ENCODE results near the gene ITPR3. TPM values are rescaled to one million over a fixed set of nuclear protein-coding genes. Genes with fewer than 3 reads are reported as not detected.

ITPR3 gene
- total and polyA plus RNA-seq, 7 donors = 7.7 to 75.3 (median 10.2) TPM

GRCh38 chr6:33673851-33674250 lies 52.7 kb downstream of the ITPR3 start:
- Histone ChIP-seq H3K27ac (no peak overlapping the region), H3K36me3 (peaks cover 0 to 8% (median 0%) of the 10 kb centered on the region in 4 donors), H3K27me3 (peaks cover 0 to 5% (median 0%) of the 10 kb centered on the region in 3 donors), H3K4me1 (peaks cover 0 to 5% (median 0%) of the 10 kb centered on the region in 4 donors), H3K4me3 (no peak overlapping the region), H3K9me3 (no peaks in the 10 kb centered on the region)
- WGBS, 2 donors = 89 to 90% methylated on average over 7 of the region's 7 CpGs
- intact Hi-C loops (cut with DNase I) = no loop called here
- no peak for TF ChIP-seq POLR2A (IDR thresholded peaks at IDR 0.05)
- TF ChIP-seq CTCF (IDR thresholded peaks at IDR 0.05) = no peak
- TF ChIP-seq EP300 (IDR thresholded peaks at IDR 0.05) = no peak
- no peak for TF ChIP-seq POLR2AphosphoS5 (IDR thresholded peaks at IDR 0.05)
- DNase-seq = no peak

- Histone ChIP-seq H3K27ac (no peak overlapping the region), H3K9me3 (no peaks in the 10 kb centered on the region), H3K27me3 (peaks cover 0 to 2% (median 0%) of the 10 kb centered on the region in 3 donors), H3K4me1 (peaks cover 0 to 5% (median 0%) of the 10 kb centered on the region in 4 donors), H3K4me3 (no peak overlapping the region), H3K36me3 (peaks cover 0 to 8% (median 0%) of the 10 kb centered on the region in 4 donors)
- WGBS, 2 donors = 94 to 95% methylated on average over 7 of the region's 7 CpGs
- intact Hi-C loops (cut with DNase I) = no loop called here
- no peak for DNase-seq
- TF ChIP-seq POLR2AphosphoS5 (IDR thresholded peaks at IDR 0.05) (no peak), POLR2A (IDR thresholded peaks at IDR 0.05) (no peak), CTCF (IDR thresholded peaks at IDR 0.05) (no peak), EP300 (IDR thresholded peaks at IDR 0.05) (no peak)
These were observed 54.8 kb downstream of the ITPR3 start for GRCh38 chr6:33675968-33676367.

GRCh38 chr6:33676416-33677142 lies 55.5 kb downstream of the ITPR3 start:
- H3K27ac ChIP-seq = no peak overlapping the region

GRCh38 chr6:33677143-33677660 lies 56.1 kb downstream of the ITPR3 start:
- H3K27me3 ChIP-seq = peaks cover 0 to 2% (median 0%) of the 10 kb centered on the region in 3 donors
- no peaks in the 10 kb centered on the region for H3K9me3 ChIP-seq
- no peak for TF ChIP-seq POLR2A (IDR thresholded peaks at IDR 0.05)
- TF ChIP-seq EP300 (IDR thresholded peaks at IDR 0.05) = no peak
- TF ChIP-seq CTCF (IDR thresholded peaks at IDR 0.05) = no peak
- no peak for TF ChIP-seq POLR2AphosphoS5 (IDR thresholded peaks at IDR 0.05)
- DNase-seq = no peak
- H3K4me3 ChIP-seq = no peak overlapping the region
- 66 to 75% methylated on average over 8 of the region's 8 CpGs for WGBS, 2 donors
- peaks cover 0 to 5% (median 0%) of the 10 kb centered on the region in 4 donors for H3K4me1 ChIP-seq
- no peak overlapping the region for H3K27ac ChIP-seq
- intact Hi-C loops (cut with DNase I) = no loop called here
- H3K36me3 ChIP-seq = peaks cover 0 to 8% (median 0%) of the 10 kb centered on the region in 4 donors

More at GRCh38 chr6:33676416-33677142, 55.5 kb downstream of the ITPR3 start:
- Histone ChIP-seq H3K4me1 (peaks cover 0 to 5% (median 0%) of the 10 kb centered on the region in 4 donors), H3K9me3 (no peaks in the 10 kb centered on the region), H3K4me3 (no peak overlapping the region), H3K36me3 (peaks cover 0 to 8% (median 0%) of the 10 kb centered on the region in 4 donors), H3K27me3 (peaks cover 0 to 2% (median 0%) of the 10 kb centered on the region in 3 donors)
- intact Hi-C loops (cut with DNase I) = no loop called here
- no peak for TF ChIP-seq CTCF (IDR thresholded peaks at IDR 0.05)
- no peak for TF ChIP-seq EP300 (IDR thresholded peaks at IDR 0.05)
- no peak for TF ChIP-seq POLR2A (IDR thresholded peaks at IDR 0.05)
- no peak for TF ChIP-seq POLR2AphosphoS5 (IDR thresholded peaks at IDR 0.05)
- DNase-seq = no peak
- 91 to 95% methylated on average over 15 of the region's 15 CpGs for WGBS, 2 donors

All from sigmoid colon (tissue), 7 donors.